HG02973 (cell line): Measurements from ENCODE around the gene KIRREL1.

Experiments used
- ATAC-seq: cut with Tn5 transposase; IDR thresholded peaks from one replicate; pipeline ENCODE4 v1.9.1; 2021; ENCODE audit warnings: moderate library complexity; ENCODE audit not compliant: unreplicated experiment

The KIRREL1 gene

GRCh38 chr1:158005224-158005623 is 11.8 kb downstream of the KIRREL1 start:
- ATAC-seq, result no peak

DNA sequence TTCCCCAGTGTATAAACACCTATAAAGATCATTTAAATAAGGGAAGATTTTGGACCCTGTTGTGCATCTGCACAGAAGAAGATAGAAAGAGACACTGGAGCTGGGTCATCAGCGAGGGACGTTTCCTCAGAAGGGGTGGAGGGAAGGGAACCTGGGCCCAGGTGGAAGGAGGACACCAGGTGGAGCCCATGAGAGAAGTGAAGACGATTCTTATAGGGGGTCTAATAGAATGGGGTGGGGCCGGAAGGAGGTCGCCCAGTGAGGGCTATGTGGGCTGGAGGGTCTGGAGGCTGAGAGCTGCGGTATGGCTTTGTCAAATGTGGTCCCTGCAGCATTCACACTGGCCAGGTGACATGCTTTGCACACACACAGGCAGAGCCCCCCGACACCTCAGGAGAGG is 13.7 kb downstream of the KIRREL1 start:
- no peak for ATAC-seq

GRCh38 chr1:158007667-158008386 is 14.4 kb downstream of the KIRREL1 start:
- no peak for ATAC-seq

DNA sequence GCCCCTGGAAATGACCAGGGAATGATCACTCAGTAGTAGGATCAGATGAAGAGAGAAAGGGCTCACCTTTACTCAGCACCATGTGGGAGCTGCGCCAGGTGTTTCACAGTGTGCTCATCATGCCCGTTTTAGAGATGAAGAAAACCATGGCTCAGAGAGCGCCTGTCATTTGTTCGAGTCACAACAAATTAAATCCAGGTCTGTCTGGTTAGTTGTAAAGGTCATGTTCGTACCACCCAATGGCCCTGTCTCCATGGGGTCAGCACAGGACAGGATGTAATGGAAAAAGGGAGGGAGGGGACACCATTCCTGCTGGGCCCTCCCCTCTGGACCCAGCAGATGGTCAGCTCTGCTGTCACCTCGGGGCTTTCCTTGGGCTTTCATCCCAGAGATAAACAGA is 15.2 kb downstream of the KIRREL1 start:
- no peak for ATAC-seq

DNA sequence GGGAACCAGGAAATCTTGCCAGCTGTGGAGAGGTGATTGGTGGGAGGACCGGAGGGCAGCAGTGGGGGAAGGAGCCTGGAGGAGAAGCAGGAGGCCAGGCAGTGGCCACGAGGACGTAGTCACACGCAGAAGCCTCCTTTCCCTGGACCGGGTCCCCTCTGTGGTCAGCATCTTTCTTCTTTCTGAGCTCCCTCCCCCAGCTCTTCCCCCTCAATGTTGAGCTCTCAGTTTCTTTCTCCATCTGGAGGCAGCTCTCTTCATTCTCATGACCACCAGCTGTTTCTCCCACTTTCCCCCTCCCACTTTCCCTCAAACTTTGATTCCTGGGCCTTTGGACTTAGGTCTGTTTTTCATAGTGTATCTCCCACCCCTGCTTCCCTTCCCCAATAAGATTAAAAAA is 18.3 kb downstream of the KIRREL1 start:
- ATAC-seq, result no peak

DNA sequence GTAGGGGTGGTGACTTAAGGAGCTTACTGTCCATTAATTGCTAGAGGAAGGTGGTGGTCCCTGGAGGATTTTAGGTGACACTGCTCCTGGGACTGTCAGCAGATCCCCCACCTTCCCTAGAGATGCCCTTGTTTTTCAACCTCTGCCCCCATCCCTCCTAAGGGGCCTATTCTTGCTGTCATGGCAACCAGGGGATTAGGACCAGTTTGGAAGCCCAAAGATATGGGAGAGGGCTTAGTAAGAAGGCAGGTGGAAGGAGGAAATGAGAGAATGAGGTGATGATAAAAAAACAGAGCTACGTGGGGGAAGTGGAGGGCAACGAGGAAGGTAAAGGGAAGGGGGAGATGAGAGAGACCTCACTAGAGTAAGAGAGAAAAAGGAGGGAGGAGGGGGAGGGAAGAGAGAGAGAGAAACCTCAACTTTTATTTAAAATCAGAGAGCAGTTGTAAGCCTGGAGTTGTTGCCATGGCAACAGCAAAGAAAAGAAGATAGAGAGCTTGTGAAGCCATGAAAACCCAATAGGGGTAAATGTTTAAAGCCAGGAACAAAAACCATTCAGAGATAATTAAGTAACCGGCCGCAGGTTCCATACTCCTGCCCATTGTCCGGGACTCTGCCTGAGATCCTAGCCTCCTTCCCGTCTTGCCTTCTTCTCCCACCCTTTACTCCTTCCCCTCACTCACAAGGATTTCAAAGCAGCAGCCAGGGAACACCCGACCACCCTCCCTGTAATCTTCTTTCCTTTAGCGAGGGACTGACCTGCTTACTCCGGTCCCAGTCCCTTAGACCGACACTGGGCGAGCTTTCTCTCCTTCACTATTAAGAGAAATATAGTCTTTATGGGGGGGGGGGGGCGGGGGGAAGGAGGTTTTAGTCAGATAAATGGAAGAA is 20.6 kb downstream of the KIRREL1 start:
- ATAC-seq, result no peak

DNA sequence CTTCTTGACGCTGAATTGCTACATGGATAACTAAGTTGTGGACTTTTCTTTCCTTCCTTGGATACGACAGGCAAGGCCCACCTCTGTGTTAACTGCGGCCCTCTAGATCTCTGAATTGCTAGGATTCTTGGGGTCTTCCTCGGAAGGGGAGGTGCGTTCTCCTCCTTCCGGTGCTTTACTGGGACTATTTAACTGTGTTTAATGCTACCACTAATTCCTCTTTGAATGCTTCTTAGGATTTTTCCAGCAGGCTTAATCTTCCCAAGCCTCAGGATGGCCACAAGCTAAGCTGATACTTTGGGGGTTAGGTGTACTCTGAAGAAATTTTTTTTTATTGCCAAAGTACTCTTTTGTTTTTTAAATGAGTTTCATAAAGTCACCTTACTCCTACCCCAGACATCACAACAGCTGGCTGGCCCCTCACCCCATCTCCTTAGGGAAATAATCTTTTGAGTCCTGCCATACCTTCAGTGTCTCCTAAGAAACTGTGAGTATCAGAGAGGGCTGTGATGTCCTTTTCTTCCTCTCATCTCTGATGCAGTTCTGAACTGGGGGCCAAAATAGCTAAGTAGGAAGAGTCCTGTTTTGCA is 21.4 kb downstream of the KIRREL1 start:
- ATAC-seq, result no peak

DNA sequence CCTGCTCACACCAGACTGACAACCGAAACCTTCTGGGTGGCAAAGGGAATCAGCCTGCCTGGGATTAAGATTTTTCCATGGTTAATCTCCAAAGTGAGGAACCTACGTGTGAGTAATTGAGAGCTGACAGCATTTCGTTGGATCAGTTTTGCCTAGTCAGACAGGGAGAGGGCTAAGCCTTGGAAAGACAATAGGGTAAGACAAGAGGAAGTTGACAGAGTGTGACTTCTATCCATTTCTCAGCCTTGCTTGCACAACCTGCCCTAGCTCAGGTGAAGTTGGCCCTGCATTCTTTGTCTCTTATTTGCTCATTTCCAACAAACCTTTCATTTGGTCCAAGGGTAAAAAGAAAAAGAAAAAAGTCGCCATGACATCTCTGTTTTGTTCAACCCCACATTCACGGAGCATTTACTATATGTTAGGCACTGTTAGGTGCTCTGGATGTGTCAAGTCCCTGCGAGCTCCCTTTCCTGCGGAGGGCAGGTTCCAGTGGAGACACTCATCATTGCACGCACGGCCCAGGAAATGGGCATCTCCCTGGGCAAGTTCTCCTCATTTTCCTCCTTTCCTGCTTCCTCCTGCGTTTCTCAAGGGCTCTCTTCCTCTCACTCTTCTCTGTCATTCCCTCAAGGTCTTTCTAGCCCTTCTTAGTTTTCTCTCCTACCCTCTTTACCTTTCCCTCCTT is 23.3 kb downstream of the KIRREL1 start:
- ATAC-seq, result no peak

DNA sequence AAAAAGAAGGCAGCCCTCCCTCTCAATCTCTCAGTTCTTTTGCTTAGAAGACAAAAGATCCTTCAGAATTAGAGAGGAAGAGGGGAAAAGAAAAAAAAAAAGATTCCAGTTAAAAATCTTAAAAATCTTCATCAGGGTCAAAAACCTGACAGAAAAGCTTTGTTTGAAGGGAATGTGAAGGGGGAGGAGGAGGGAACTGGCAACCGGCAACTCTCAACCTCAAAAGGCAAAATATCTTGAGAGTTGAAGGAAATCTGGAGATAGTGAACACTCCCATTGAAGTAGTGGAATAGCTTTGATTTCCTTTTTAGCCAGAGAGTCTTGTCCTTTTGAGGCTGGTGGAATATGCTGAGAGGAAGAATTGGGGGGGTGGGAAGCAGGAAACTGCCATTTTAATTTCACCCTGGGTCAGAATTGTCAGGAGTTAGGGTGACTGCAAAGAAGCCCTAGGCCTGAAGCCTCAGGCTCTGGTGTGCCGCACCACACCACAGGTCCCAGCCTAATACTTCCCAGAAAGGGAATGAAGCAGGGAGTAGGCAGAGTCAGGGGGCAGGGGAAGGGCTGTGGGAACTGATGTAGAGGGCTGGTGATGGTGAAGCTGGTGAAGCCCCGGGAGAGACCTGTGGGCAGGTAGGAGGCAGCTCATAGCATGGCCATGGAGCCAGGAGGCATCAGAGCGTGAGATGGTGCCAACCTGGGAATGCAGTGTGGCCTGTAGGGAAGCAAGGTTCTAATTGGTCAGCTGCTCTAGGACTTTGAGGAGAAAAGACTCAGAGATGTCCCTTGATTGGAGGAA is 24.6 kb downstream of the KIRREL1 start:
- ATAC-seq, result no peak

- no peak for ATAC-seq
These were observed 25.9 kb downstream of the KIRREL1 start for GRCh38 chr1:158019171-158019868.

DNA sequence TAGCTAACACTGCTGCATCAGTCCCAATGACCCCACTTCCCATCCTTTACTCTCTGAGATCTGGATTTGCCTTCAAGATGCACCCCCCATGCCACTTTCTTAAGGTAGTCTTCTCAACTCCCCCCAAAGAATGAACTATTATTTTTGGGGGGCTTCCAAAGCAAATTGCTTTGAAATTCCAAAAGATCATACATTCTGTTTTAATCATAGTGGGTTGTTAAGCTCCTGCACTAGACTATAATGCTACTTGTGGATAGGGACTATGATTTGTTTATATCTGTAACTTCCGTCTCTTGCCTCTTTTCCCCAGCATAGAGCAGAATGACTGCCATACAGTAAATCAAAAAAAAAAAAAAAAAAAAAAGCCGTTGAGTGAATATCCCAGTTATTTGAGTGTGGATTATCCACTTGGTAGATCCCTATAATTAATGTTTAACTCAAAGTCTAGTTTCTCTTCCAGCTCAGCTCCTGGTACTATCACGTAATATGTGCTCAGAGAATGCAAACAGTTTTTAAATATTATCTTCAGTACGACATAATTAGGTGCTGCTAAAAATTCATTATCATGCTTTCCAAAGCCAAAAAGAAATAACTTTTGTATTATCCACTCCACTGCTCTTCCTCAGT is 26.9 kb downstream of the KIRREL1 start:
- ATAC-seq, result no peak

DNA sequence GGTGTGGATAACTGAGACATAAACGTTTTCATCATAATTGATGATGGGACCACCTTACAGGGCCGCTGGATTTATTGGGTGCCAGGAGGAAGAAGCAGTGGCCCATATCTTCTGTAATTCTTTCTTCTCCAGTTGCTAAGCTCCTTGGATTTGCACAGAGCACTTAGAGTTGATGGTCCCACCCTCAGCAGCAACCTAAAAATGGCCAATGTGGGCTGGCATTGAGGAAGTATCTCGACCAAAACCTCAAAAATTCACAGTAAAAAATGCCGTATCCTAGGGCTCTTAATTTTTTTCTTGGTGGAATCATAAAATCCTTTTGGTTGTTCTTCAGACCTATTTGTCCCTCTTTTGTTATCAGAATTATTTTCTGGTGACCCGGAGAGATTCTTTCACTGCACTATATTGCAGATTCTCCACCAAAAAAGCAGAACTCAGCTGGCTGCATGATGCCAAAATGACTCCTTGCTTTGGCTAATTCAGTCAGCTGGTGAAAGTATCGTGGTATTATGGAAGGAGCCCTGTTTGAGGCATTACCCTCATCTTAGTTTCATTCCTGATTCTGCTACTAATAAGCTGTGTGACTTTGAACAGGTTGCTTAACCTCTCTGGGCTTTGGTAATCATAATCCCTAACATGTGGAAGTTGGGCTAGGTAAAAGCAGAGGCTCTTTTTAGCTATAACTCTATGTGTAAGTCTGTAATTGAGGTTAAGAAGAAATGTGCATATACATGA is 27.6 kb downstream of the KIRREL1 start:
- no peak for ATAC-seq

- ATAC-seq, result no peak
These were observed 28.3 kb downstream of the KIRREL1 start for GRCh38 chr1:158021721-158022120.

DNA sequence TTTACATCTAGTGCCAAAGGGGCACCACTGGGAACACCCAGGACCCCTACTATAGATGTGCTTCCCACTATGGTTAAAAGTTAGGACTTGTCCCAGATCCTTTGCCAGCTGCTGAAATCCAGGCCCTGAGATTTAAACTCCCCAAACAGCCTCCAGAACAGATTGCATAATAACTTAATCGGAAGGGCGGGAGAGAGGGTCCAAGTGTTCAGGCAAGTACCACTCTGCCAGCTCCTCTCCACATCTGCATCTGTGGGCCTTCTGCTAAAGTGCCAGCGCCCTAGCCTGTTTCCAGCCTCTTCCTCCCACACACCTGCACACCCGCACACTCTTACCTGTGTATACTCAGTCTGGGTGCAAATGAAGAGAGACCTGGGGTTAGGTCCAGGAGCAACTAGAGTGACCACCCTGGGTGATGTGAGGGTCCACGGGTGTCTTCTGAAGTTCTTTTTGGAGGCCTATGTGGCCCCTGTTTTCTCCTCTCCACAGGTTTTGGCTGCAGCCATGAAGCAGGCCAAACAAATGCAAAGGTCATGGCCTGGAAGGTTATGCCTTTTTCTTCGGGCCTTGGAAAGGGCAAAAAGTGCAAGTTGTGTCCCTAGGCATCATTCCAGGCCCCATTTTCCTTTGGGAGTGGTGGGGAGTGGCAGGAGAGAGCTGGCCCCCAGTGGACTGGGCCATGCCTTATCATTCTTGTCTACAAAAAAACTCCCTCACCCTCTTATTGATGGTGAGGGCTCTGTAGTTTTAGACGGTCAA is 29.3 kb downstream of the KIRREL1 start:
- no peak for ATAC-seq

DNA sequence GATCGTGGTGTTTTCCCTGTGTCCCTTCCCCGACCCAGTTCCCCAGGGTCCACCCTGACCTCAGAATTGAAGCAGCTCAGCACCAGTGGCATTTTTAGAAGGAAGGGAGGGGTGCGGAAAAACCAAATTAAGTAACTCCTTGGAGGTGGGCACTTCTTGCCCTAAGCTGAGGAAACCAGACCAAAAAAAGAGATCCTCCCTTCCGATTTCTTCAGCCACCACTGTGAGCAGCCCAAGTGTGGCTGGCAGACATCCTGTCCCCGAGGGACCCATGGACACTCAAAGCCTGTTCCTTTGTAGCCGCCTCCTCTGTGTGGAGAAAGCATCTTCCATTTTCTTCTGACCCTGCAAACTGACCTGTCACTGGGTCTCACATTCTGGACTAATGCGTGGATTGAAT is 31.3 kb downstream of the KIRREL1 start:
- ATAC-seq, result no peak

- ATAC-seq, result no peak
These were observed 32.3 kb downstream of the KIRREL1 start for GRCh38 chr1:158025576-158026230.

GRCh38 chr1:158026651-158027050 is 33.2 kb downstream of the KIRREL1 start:
- no peak for ATAC-seq

GRCh38 chr1:158027508-158027907 is 34.1 kb downstream of the KIRREL1 start:
- no peak for ATAC-seq
